Esophagus squamous epithelium (tissue), 5 donors: ENCODE results near the gene CTNNA1. TPM values are rescaled to one million over a fixed set of nuclear protein-coding genes. Genes with fewer than 3 reads are reported as not detected.
"Not testable (repeated sequence)": the region's sequence is repeated elsewhere in the genome, so short reads cannot be mapped to it uniquely, and the experiment has no call there.

Experiments
- DNase-seq: peaks from one replicate; lab custom pipeline; 2025; lab: John Stamatoyannopoulos, UW
- H3K27ac ChIP-seq, 4 donors: fragments of 200-600 bp; sonication (generic); one replicate each; pipeline ENCODE4 v1.5.1; 2016 to 2019; ENCODE audit warnings: mild to moderate bottlenecking in 1 of 4
- H3K27me3 ChIP-seq, 4 donors: fragments of 200-600 bp; sonication (generic); 1 replicate in 3 of 4; 2 replicates in 1 of 4; pipeline versions ENCODE4 v1.5.1 to v1.6.0; 2017 to 2021; ENCODE audit warnings: antibody characterized with exemption in 1 of 4
- H3K36me3 ChIP-seq, 3 donors: fragments of 200-600 bp; sonication (generic); one replicate each; pipeline ENCODE4 v1.5.1; 2016 to 2019
- H3K4me1 ChIP-seq, 3 donors: fragments of 200-600 bp; sonication (generic); one replicate each; pipeline ENCODE4 v1.5.1; 2017 to 2019
- H3K4me3 ChIP-seq, 4 donors: fragments of 200-600 bp; sonication (generic); 1 replicate in 3 of 4; 2 replicates in 1 of 4; pipeline ENCODE4 v1.5.1; 2016 to 2019; ENCODE audit warnings: mild to moderate bottlenecking in 2 of 4, moderate library complexity in 1 of 4
- H3K9me3 ChIP-seq, 3 donors: fragments of 200-600 bp; sonication (generic); one replicate each; pipeline ENCODE4 v1.5.1; 2016 to 2019
- CTCF ChIP-seq, 6 experiments: fragments of 450-650 bp in 4 of 6; fragments of 200-600 bp in 2 of 6; sonication (generic) in 2 of 6; IDR thresholded peaks; one replicate each; pipeline ENCODE4 v1.5.1; 2016 to 2019; ENCODE audit warnings: antibody characterized with exemption in 6 of 6, mild to moderate bottlenecking in 4 of 6, moderate library complexity in 4 of 6
- POLR2A ChIP-seq, 4 donors: fragments of 450-650 bp; IDR thresholded peaks; one replicate each; pipeline ENCODE4 v1.6.1; 2017; ENCODE audit warnings: antibody characterized with exemption in 4 of 4, mild to moderate bottlenecking in 4 of 4, moderate library complexity in 3 of 4
- WGBS, 2 donors: methylation state at CpG; one replicate each; pipeline ENCODE4 v1.1.5; 2018; 5-methylcytosine and 5-hydroxymethylcytosine counted together
- intact Hi-C: fragments of 100-400 bp; cut with DNase I; formaldehyde crosslinking; loops from one replicate; pipeline ENCODE4 v1.15.0; 2022
- total RNA-seq, 4 donors: library from RNA; depleted of rRNA; stranded (reverse); fragments of >200 nt; gene quantifications; one replicate each; pipeline ENCODE4 v1.1.0, GENCODE V29; 2016
- donor health status: DM: yes; HTN: yes; CAD: no.

CTNNA1 gene
- total RNA-seq, 4 donors from 2014 or later: 293 to 393 (median 348) TPM

- no peak for DNase-seq
- TF ChIP-seq POLR2A (IDR thresholded peaks at IDR 0.05) (no peak), CTCF (IDR thresholded peaks at IDR 0.05) (no peak)
- intact Hi-C loops: no loop called here
- Histone ChIP-seq H3K27ac (no peak overlapping the region), H3K27me3 (no peaks in the 10 kb centered on the region), H3K4me3 (no peak overlapping the region), H3K9me3 (no peaks in the 10 kb centered on the region), H3K4me1 (peaks cover 0 to 22% (median 0%) of the 10 kb centered on the region in 3 donors), H3K36me3 (peaks cover 0 to 58% (median 15%) of the 10 kb centered on the region in 3 donors)
Measured at GRCh38 chr5:138831703-138832102, 78.5 kb downstream of the CTNNA1 start.

- H3K27ac ChIP-seq: no peak overlapping the region
- no peaks in the 10 kb centered on the region for H3K9me3 ChIP-seq
- intact Hi-C loops: no loop called here
- 71 to 79% methylated on average over 2 of the region's 2 CpGs for WGBS, 2 donors
- peaks cover 0 to 53% (median 11%) of the 10 kb centered on the region in 3 donors for H3K36me3 ChIP-seq
- H3K27me3 ChIP-seq: no peaks in the 10 kb centered on the region
- H3K4me3 ChIP-seq: no peak overlapping the region
- H3K4me1 ChIP-seq: peaks cover 0 to 22% (median 0%) of the 10 kb centered on the region in 3 donors
- no peak for DNase-seq
- TF ChIP-seq CTCF (IDR thresholded peaks at IDR 0.05): no peak
- TF ChIP-seq POLR2A (IDR thresholded peaks at IDR 0.05): no peak
Measured at GRCh38 chr5:138832218-138832617, 79.0 kb downstream of the CTNNA1 start.

GRCh38 chr5:138833080-138833479 lies 79.9 kb downstream of the CTNNA1 start:
- Histone ChIP-seq H3K36me3 (peaks cover 0 to 45% (median 8%) of the 10 kb centered on the region in 3 donors), H3K4me3 (no peak overlapping the region), H3K4me1 (peaks cover 0 to 22% (median 0%) of the 10 kb centered on the region in 3 donors), H3K27me3 (no peaks in the 10 kb centered on the region), H3K9me3 (no peaks in the 10 kb centered on the region), H3K27ac (no peak overlapping the region)
- intact Hi-C loops: no loop called here
- no peak for DNase-seq
- no peak for TF ChIP-seq CTCF (IDR thresholded peaks at IDR 0.05)
- TF ChIP-seq POLR2A (IDR thresholded peaks at IDR 0.05): no peak
- WGBS, 2 donors: 71 to 94% methylated on average over 2 of the region's 2 CpGs

GRCh38 chr5:138833726-138834480 lies 80.7 kb downstream of the CTNNA1 start:
- H3K4me1 ChIP-seq: peaks cover 0 to 22% (median 0%) of the 10 kb centered on the region in 3 donors
- TF ChIP-seq CTCF (IDR thresholded peaks at IDR 0.05): no peak
- TF ChIP-seq POLR2A (IDR thresholded peaks at IDR 0.05): no peak

GRCh38 chr5:138834853-138835252 lies 81.6 kb downstream of the CTNNA1 start:
- H3K4me3 ChIP-seq, H3K27me3 ChIP-seq, intact Hi-C loops, DNase-seq, H3K27ac ChIP-seq, H3K9me3 ChIP-seq: not testable (repeated sequence)
- 85 to 86% methylated on average over 6 of the region's 6 CpGs for WGBS, 2 donors
- Histone ChIP-seq H3K36me3 (peaks cover 0 to 27% (median 0%) of the 10 kb centered on the region in 3 donors), H3K4me1 (peaks cover 0 to 30% (median 0%) of the 10 kb centered on the region in 3 donors)

More at GRCh38 chr5:138833726-138834480, 80.7 kb downstream of the CTNNA1 start:
- Histone ChIP-seq H3K27me3 (no peaks in the 10 kb centered on the region), H3K36me3 (peaks cover 0 to 36% (median 1%) of the 10 kb centered on the region in 3 donors), H3K27ac (no peak overlapping the region), H3K9me3 (no peaks in the 10 kb centered on the region), H3K4me3 (no peak overlapping the region)
- WGBS, 2 donors: 43% methylated on average over 3 of the region's 3 CpGs
- DNase-seq: no peak
- intact Hi-C loops: no loop called here
